Mesendoderm (in vitro differentiated cells): ENCODE results near the gene L3MBTL3. TPM values are rescaled to one million over a fixed set of nuclear protein-coding genes. Genes with fewer than 3 reads are reported as not detected.

ENCODE experiments used
- DNase-seq: peaks from one replicate; pipeline ENCODE4 v3.0.0; 2013
- H2AK5ac ChIP-seq: 2 replicates; pipeline ENCODE4 v1.6.1; 2013; ENCODE audit warnings: low read length, inconsistent platforms
- H2BK120ac ChIP-seq: 2 replicates; pipeline ENCODE4 v1.6.1; 2013; ENCODE audit warnings: low read depth, mild to moderate bottlenecking, low read length, moderate library complexity, mixed read lengths
- H2BK15ac ChIP-seq: replicated peaks from 2 replicates; pipeline ENCODE4 v1.6.1; 2013; ENCODE audit warnings: low read depth, mild to moderate bottlenecking, moderate library complexity
- H2BK5ac ChIP-seq: 2 replicates; pipeline ENCODE4 v1.6.1; 2013; ENCODE audit warnings: low read length, inconsistent platforms
- H3K18ac ChIP-seq: 2 replicates; pipeline ENCODE4 v1.6.1; 2013; ENCODE audit warnings: mild to moderate bottlenecking, low read length, mixed read lengths
- H3K23ac ChIP-seq: one replicate; pipeline ENCODE4 v1.6.1; 2013; ENCODE audit warnings: low read length
- H3K27ac ChIP-seq: 2 replicates; pipeline ENCODE4 v1.5.1; 2013; ENCODE audit warnings: low read depth, mild to moderate bottlenecking, inconsistent platforms, low read length, moderate library complexity
- H3K27me3 ChIP-seq: 2 replicates; pipeline ENCODE4 v1.6.1; 2013; ENCODE audit warnings: low read length, control low read depth, mild to moderate bottlenecking, inconsistent platforms; ENCODE audit not compliant: insufficient read depth, poor library complexity
- H3K36me3 ChIP-seq: 2 replicates; pipeline ENCODE4 v1.6.1; 2013; ENCODE audit warnings: low read length, inconsistent platforms; ENCODE audit not compliant: control insufficient read depth, insufficient read depth
- H3K4ac ChIP-seq: one replicate; pipeline ENCODE4 v1.6.1; 2013; ENCODE audit warnings: low read depth, mild to moderate bottlenecking, low read length, moderate library complexity
- H3K4me1 ChIP-seq: 2 replicates; pipeline ENCODE4 v1.6.1; 2013; ENCODE audit warnings: low read depth, low read length, inconsistent platforms; ENCODE audit not compliant: control insufficient read depth
- H3K4me2 ChIP-seq: 2 replicates; pipeline ENCODE4 v1.6.1; 2013; ENCODE audit warnings: low read length
- H3K4me3 ChIP-seq: 2 replicates; pipeline ENCODE4 v1.5.1; 2013; ENCODE audit warnings: mild to moderate bottlenecking, low read length
- H3K56ac ChIP-seq: one replicate; pipeline ENCODE4 v1.6.1; 2013; ENCODE audit warnings: low read length
- H3K79me1 ChIP-seq: 2 replicates; pipeline ENCODE4 v1.6.1; 2013; ENCODE audit warnings: low read length, inconsistent platforms
- H3K79me2 ChIP-seq: 2 replicates; pipeline ENCODE4 v1.6.1; 2013; ENCODE audit warnings: mild to moderate bottlenecking, low read length; ENCODE audit not compliant: control insufficient read depth, insufficient read depth
- H3K9ac ChIP-seq: 2 replicates; pipeline ENCODE4 v1.6.1; 2013; ENCODE audit warnings: low read length, inconsistent platforms
- H4K5ac ChIP-seq: one replicate; pipeline ENCODE4 v1.6.1; 2013; ENCODE audit warnings: low read length
- H4K8ac ChIP-seq: one replicate; pipeline ENCODE4 v1.6.1; 2013; ENCODE audit warnings: low read depth, mild to moderate bottlenecking, control low read depth, low read length, moderate library complexity
- WGBS: extraction: QIAGEN DNeasy Blood & Tissue Kit; methylation state at CpG from one replicate; pipeline ENCODE4 v1.1.7; 2013; ENCODE audit warnings: low lambda C conversion rate, missing lambda C conversion rate; ENCODE audit not compliant: insufficient coverage; ENCODE audit errors: extremely low coverage; 5-methylcytosine and 5-hydroxymethylcytosine counted together
- polyA plus RNA-seq, 2 experiments: library from polyadenylated mRNA; stranded (reverse); fragments of 200-250 nt; gene quantifications; one replicate each; pipeline ENCODE4 v1.2.3, GENCODE V29; 2013

L3MBTL3 gene
- polyA plus RNA-seq (2013, experiment 1 of 2) = 8.4 TPM
- polyA plus RNA-seq (2013, experiment 2 of 2) = 8.1 TPM

GRCh38 chr6:130018292-130018743 is at the start of gene L3MBTL3:
L3MBTL3 (plus strand) TSS chr6:130018581; CDS start chr6:130042700, 24,119 bp downstream.
- H2BK5ac ChIP-seq = no peak within 1 kb of the TSS
- H4K5ac ChIP-seq = no peak within 1 kb of the TSS
- no CpG with 5 or more reads among the region's 27 CpGs for WGBS
- H3K79me1 ChIP-seq = no peaks in the 10 kb centered on the region
- H3K9ac ChIP-seq = peak within 1 kb of the TSS; percentile 83
- H3K4me1 ChIP-seq = no peaks in the 10 kb centered on the region
- H3K27me3 ChIP-seq = no peaks in the 10 kb centered on the region
- no peak within 1 kb of the TSS for H2BK15ac ChIP-seq
- H3K4me2 ChIP-seq = peak within 1 kb of the TSS; percentile 80
- H3K27ac ChIP-seq = peak within 1 kb of the TSS; percentile 30
- no peaks in the 10 kb centered on the region for H3K79me2 ChIP-seq
- no peaks in the 10 kb centered on the region for H3K36me3 ChIP-seq
- no peak within 1 kb of the TSS for H2BK120ac ChIP-seq
- peak within 1 kb of the TSS; percentile 76 for H3K4me3 ChIP-seq
- no peak within 1 kb of the TSS for H2AK5ac ChIP-seq
- H3K23ac ChIP-seq = peak within 1 kb of the TSS; percentile 69
- DNase-seq = peak; percentile 92
- peak within 1 kb of the TSS; percentile 96 for H3K18ac ChIP-seq
- peak within 1 kb of the TSS; percentile 78 for H3K4ac ChIP-seq
- peak within 1 kb of the TSS; percentile 96 for H3K56ac ChIP-seq
- peak within 1 kb of the TSS; percentile 97 for H4K8ac ChIP-seq

- Histone ChIP-seq H2BK5ac (no peak overlapping the region), H3K79me1 (no peaks in the 10 kb centered on the region), H2AK5ac (no peak overlapping the region), H3K18ac (no peak overlapping the region), H3K4ac (no peak overlapping the region), H2BK120ac (no peak overlapping the region), H3K27ac (no peak overlapping the region), H3K4me1 (no peaks in the 10 kb centered on the region), H2BK15ac (no peak overlapping the region), H3K79me2 (no peaks in the 10 kb centered on the region), H3K23ac (no peak overlapping the region), H3K9ac (no peak overlapping the region), H3K4me2 (no peak overlapping the region), H4K5ac (no peak overlapping the region), H3K56ac (no peak overlapping the region), H3K36me3 (no peaks in the 10 kb centered on the region), H4K8ac (no peak overlapping the region), H3K27me3 (no peaks in the 10 kb centered on the region), H3K4me3 (no peak overlapping the region)
- WGBS = no CpG with 5 or more reads among the region's 2 CpGs
- peak; percentile 78 for DNase-seq
Measured at GRCh38 chr6:129969064-129969463, 49.3 kb upstream of the L3MBTL3 start.

- Histone ChIP-seq H4K8ac (no peak overlapping the region), H3K79me1 (no peaks in the 10 kb centered on the region), H3K4ac (no peak overlapping the region), H3K27me3 (no peaks in the 10 kb centered on the region), H2BK120ac (no peak overlapping the region), H3K79me2 (no peaks in the 10 kb centered on the region), H3K4me1 (no peaks in the 10 kb centered on the region), H3K36me3 (no peaks in the 10 kb centered on the region), H3K9ac (no peak overlapping the region), H3K23ac (no peak overlapping the region), H3K4me2 (no peak overlapping the region), H2BK5ac (no peak overlapping the region), H3K27ac (no peak overlapping the region), H4K5ac (no peak overlapping the region), H2BK15ac (no peak overlapping the region), H2AK5ac (no peak overlapping the region), H3K56ac (no peak overlapping the region), H3K4me3 (no peak overlapping the region), H3K18ac (no peak overlapping the region)
- no CpG with 5 or more reads among the region's 4 CpGs for WGBS
- DNase-seq = no peak
Measured at GRCh38 chr6:129976110-129976509, 42.3 kb upstream of the L3MBTL3 start.

GRCh38 chr6:129978148-129978916 is 40.0 kb upstream of the L3MBTL3 start:
- no CpG with 5 or more reads among the region's 6 CpGs for WGBS
- Histone ChIP-seq H3K4me2 (no peak overlapping the region), H3K23ac (no peak overlapping the region), H3K4me3 (no peak overlapping the region), H4K5ac (no peak overlapping the region), H2AK5ac (no peak overlapping the region), H2BK15ac (no peak overlapping the region), H2BK120ac (no peak overlapping the region), H3K4ac (no peak overlapping the region), H3K56ac (no peak overlapping the region), H4K8ac (no peak overlapping the region), H2BK5ac (no peak overlapping the region), H3K18ac (no peak overlapping the region), H3K36me3 (no peaks in the 10 kb centered on the region), H3K27ac (no peak overlapping the region), H3K27me3 (no peaks in the 10 kb centered on the region), H3K79me2 (no peaks in the 10 kb centered on the region), H3K79me1 (no peaks in the 10 kb centered on the region), H3K9ac (no peak overlapping the region), H3K4me1 (no peaks in the 10 kb centered on the region)
- no peak for DNase-seq

- Histone ChIP-seq H3K79me1 (no peaks in the 10 kb centered on the region), H2BK120ac (no peak overlapping the region), H3K9ac (no peak overlapping the region), H2BK15ac (no peak overlapping the region), H4K5ac (no peak overlapping the region), H3K79me2 (no peaks in the 10 kb centered on the region), H3K27me3 (no peaks in the 10 kb centered on the region), H3K4me3 (no peak overlapping the region), H3K56ac (no peak overlapping the region), H3K27ac (no peak overlapping the region), H4K8ac (no peak overlapping the region), H3K4me1 (no peaks in the 10 kb centered on the region), H2AK5ac (no peak overlapping the region), H3K36me3 (no peaks in the 10 kb centered on the region), H3K23ac (no peak overlapping the region), H3K4me2 (no peak overlapping the region), H2BK5ac (no peak overlapping the region), H3K4ac (no peak overlapping the region), H3K18ac (no peak overlapping the region)
- no peak for DNase-seq
- no CpG with 5 or more reads among the region's 1 CpG for WGBS
Measured at GRCh38 chr6:129980821-129981220, 37.6 kb upstream of the L3MBTL3 start.
